Heart left ventricle (tissue), 16 donors: ENCODE results near the gene THADA. TPM values are rescaled to one million over a fixed set of nuclear protein-coding genes. Genes with fewer than 3 reads are reported as not detected.

ENCODE experiments used
- ATAC-seq, 4 donors: fragments of 200-7000 bp; cut with Tn5 transposase; one replicate each; pipeline ENCODE4 v1.9.1; 2020 to 2022; ENCODE audit warnings: moderate library complexity in 4 of 4, mild to moderate bottlenecking in 3 of 4, moderate number of reproducible peaks in 1 of 4
- DNase-seq, 5 donors: peaks; one replicate each; pipeline ENCODE4 v3.0.0-alpha.2; 2020
- H3K27ac ChIP-seq, 12 donors: fragments of 200-600 bp; sonication (generic) in 4 of 12; one replicate each; pipeline versions ENCODE4 v1.5.0 to v1.8.0; 2016 to 2022; ENCODE audit warnings: mild to moderate bottlenecking in 2 of 12
- H3K27me3 ChIP-seq, 9 donors: fragments of 200-600 bp; sonication (generic) in 2 of 9; one replicate each; pipeline versions ENCODE4 v1.5.1 to v1.8.0; 2016 to 2022; ENCODE audit warnings: mild to moderate bottlenecking in 3 of 9
- H3K36me3 ChIP-seq, 9 donors: fragments of 200-600 bp; sonication (generic) in 2 of 9; one replicate each; pipeline versions ENCODE4 v1.5.0 to v1.8.0; 2018 to 2022; ENCODE audit warnings: mild to moderate bottlenecking in 2 of 9
- H3K4me1 ChIP-seq, 12 donors: fragments of 200-600 bp; sonication (generic) in 4 of 12; one replicate each; pipeline versions ENCODE4 v1.5.0 to v1.8.0; 2016 to 2022; ENCODE audit warnings: mild to moderate bottlenecking in 3 of 12
- H3K4me3 ChIP-seq, 12 donors: fragments of 200-600 bp; sonication (generic) in 4 of 12; one replicate each; pipeline versions ENCODE4 v1.5.0 to v1.8.0; 2017 to 2022; ENCODE audit warnings: mild to moderate bottlenecking in 9 of 12, moderate library complexity in 4 of 12
- H3K9me3 ChIP-seq, 12 donors: fragments of 200-600 bp; sonication (generic) in 4 of 12; one replicate each; pipeline versions ENCODE4 v1.5.0 to v1.8.0; 2016 to 2022; ENCODE audit warnings: mild to moderate bottlenecking in 1 of 12
- CTCF ChIP-seq, 12 donors: fragments of 200-600 bp; sonication (generic) in 4 of 12; IDR thresholded peaks; one replicate each; pipeline versions ENCODE4 v1.5.0 to v1.8.0; 2018 to 2022; ENCODE audit warnings: antibody characterized with exemption in 12 of 12, mild to moderate bottlenecking in 5 of 12
- POLR2A ChIP-seq, 2 donors: fragments of 450-650 bp; IDR thresholded peaks; one replicate each; pipeline ENCODE4 v1.6.1; 2017; ENCODE audit warnings: antibody characterized with exemption in 2 of 2, mild to moderate bottlenecking in 2 of 2, moderate library complexity in 2 of 2
- WGBS, 4 donors: extraction: QIAGEN DNeasy Blood & Tissue Kit in 2 of 4; methylation state at CpG; one replicate each; pipeline versions ENCODE4 v1.1.5 to v1.1.7; 2013 to 2018; 5-methylcytosine and 5-hydroxymethylcytosine counted together
- intact Hi-C, 10 donors: fragments of 100-400 bp; cut with DNase I; formaldehyde crosslinking; loops; one replicate each; pipeline versions ENCODE4 v1.11.1 to v1.14.2; 2022
- polyA plus RNA-seq, 2 donors: library from polyadenylated mRNA; stranded (reverse); fragments of 200-250 nt; gene quantifications; one replicate each; pipeline ENCODE4 v1.2.3, GENCODE V29; 2013
- total RNA-seq, 9 donors: library from RNA; depleted of rRNA in 2 of 9; stranded (reverse); fragments of >200 nt in 2 of 9; fragmentation: NEBNext Ultra II Directional in 3 of 9; extraction: Animal tissue kit (Norgen Biotek cat#: 25700) in 3 of 9; gene quantifications; one replicate each; pipeline versions ENCODE4 v1.1.0 to v1.2.4, GENCODE V29; 2016 to 2023
- donor health status: ischemic (EF 13 %, LVEDD 7.1; RV severe dilation, severe dysfunction).
- donor health status: healthy with polysubstance abuse.
- donor health status: DM: no; HTN: yes; CAD: no.
- donor health status: DM: no; HTN: no; CAD: no.
- donor health status: ischemic (EF 25% LVEDD 6.9; RV normal size, moderate dysfunction).
- donor health status: ischemic (EF 25% LVEDD 5.7; RV mildly dilated, moderate dysfunction).
- donor health status: healthy.
- donor health status: DM: yes; HTN: yes; CAD: no.
- donor health status: ischemic (EF 35%, LVEDD 5.7; RV mildly dilated, moderate dysfunction).
- donor health status: nonischemic (EF 11% LVEDD 7.7; RV severe dilation, severe dysfunction).
- donor health status: DM: yes; HTN: yes; CAD: no.
- donor health status: PGD.
- donor health status: ischemic (EF 29% LVEDD 5.4; RV normal size, mild dysfunction).
- donor health status: nonischemic (EF 23%, LVEDD 6.1; RV moderate dilation, normal function).

The THADA gene
- total and polyA plus RNA-seq, 11 donors = 6.8 to 21.4 (median 13.0) TPM

GRCh38 chr2:43197588-43197896 is 398.3 kb downstream of the THADA start:
- Histone ChIP-seq H3K4me1 (peaks cover 0 to 37% (median 0%) of the 10 kb centered on the region in 12 donors), H3K27me3 (no peaks in the 10 kb centered on the region), H3K4me3 (no peak overlapping the region), H3K36me3 (no peaks in the 10 kb centered on the region), H3K9me3 (no peaks in the 10 kb centered on the region), H3K27ac (no peak overlapping the region)
- TF ChIP-seq CTCF (IDR thresholded peaks at IDR 0.05) = no peak
- TF ChIP-seq POLR2A (IDR thresholded peaks at IDR 0.05) = no peak
- 91 to 97% (median 95%) methylated on average over 5 of the region's 5 CpGs for WGBS, 4 donors
- ATAC-seq = no peak
- intact Hi-C loops = no loop called here
- DNase-seq = no peak

GRCh38 chr2:43196768-43197587 is 398.9 kb downstream of the THADA start:
- Histone ChIP-seq H3K27me3 (no peaks in the 10 kb centered on the region), H3K27ac (no peak overlapping the region), H3K36me3 (no peaks in the 10 kb centered on the region), H3K4me1 (peaks cover 0 to 40% (median 0%) of the 10 kb centered on the region in 12 donors), H3K4me3 (no peak overlapping the region), H3K9me3 (no peaks in the 10 kb centered on the region)
- DNase-seq (no peak), ATAC-seq (no peak)
- intact Hi-C loops = no loop called here
- 79 to 86% (median 83%) methylated on average over 9 to 12 of the region's 12 CpGs for WGBS, 4 donors
- TF ChIP-seq POLR2A (IDR thresholded peaks at IDR 0.05) (no peak), CTCF (IDR thresholded peaks at IDR 0.05) (no peak)

- H3K9me3 ChIP-seq = no peaks in the 10 kb centered on the region
- peak overlapping the region in 1 of 12 donors; percentile 15 for H3K4me3 ChIP-seq
- intact Hi-C loops = no loop called here
- DNase-seq (no peak), ATAC-seq (peak in 1 of 4 donors; percentile 16)
- 81 to 87% (median 83%) methylated on average over 13 of the region's 13 CpGs for WGBS, 4 donors
- no peaks in the 10 kb centered on the region for H3K36me3 ChIP-seq
- no peaks in the 10 kb centered on the region for H3K27me3 ChIP-seq
- peak overlapping the region in 1 of 12 donors; percentile 79 for H3K27ac ChIP-seq
- H3K4me1 ChIP-seq = peaks cover 0 to 39% (median 0%) of the 10 kb centered on the region in 12 donors
- TF ChIP-seq CTCF (IDR thresholded peaks at IDR 0.05) = no peak
- TF ChIP-seq POLR2A (IDR thresholded peaks at IDR 0.05) = no peak
Observed at GRCh38 chr2:43194121-43194869, 401.5 kb downstream of the THADA start.

GRCh38 chr2:43193652-43194120 is 402.2 kb downstream of the THADA start:
- peaks cover 0 to 39% (median 0%) of the 10 kb centered on the region in 12 donors for H3K4me1 ChIP-seq
- DNase-seq = no peak
- H3K9me3 ChIP-seq = no peaks in the 10 kb centered on the region
- ATAC-seq = no peak
- H3K4me3 ChIP-seq = peak overlapping the region in 1 of 12 donors; percentile 15
- H3K27ac ChIP-seq = peak overlapping the region in 1 of 12 donors; percentile 79
- WGBS, 4 donors = 83 to 93% (median 89%) methylated on average over 4 of the region's 4 CpGs
- intact Hi-C loops = no loop called here
- TF ChIP-seq CTCF (IDR thresholded peaks at IDR 0.05) (no peak), POLR2A (IDR thresholded peaks at IDR 0.05) (no peak)
- no peaks in the 10 kb centered on the region for H3K36me3 ChIP-seq
- no peaks in the 10 kb centered on the region for H3K27me3 ChIP-seq
